Measurements from ENCODE around the gene HERPUD2. TPM values are rescaled to one million over a fixed set of nuclear protein-coding genes. Genes with fewer than 3 reads are reported as not detected.

The HERPUD2 gene
- total RNA-seq, 4 donors from 2014 or later: 28.7 to 38.2 (median 30.9) TPM

DNA sequence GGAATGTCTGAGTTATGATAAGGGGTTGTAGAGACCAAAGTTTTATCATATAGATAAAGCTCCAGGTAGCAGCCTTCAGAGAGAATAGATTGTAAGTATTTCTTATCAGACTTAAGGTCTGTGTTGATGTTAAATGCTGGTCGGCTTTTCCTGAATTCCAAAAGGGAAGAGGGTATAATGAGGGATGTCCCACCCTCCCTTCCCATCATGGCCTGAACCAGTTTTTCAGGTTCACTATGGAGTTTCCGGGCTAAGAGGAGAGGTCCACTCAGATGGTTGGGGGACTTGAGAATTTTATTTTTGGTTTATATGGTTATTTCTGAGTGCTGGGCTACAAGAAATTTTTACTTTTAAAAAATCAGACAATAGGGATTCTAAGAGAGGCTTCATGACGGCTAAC lies 45.2 kb downstream of the HERPUD2 start:
- TF ChIP-seq, protein P1, sequence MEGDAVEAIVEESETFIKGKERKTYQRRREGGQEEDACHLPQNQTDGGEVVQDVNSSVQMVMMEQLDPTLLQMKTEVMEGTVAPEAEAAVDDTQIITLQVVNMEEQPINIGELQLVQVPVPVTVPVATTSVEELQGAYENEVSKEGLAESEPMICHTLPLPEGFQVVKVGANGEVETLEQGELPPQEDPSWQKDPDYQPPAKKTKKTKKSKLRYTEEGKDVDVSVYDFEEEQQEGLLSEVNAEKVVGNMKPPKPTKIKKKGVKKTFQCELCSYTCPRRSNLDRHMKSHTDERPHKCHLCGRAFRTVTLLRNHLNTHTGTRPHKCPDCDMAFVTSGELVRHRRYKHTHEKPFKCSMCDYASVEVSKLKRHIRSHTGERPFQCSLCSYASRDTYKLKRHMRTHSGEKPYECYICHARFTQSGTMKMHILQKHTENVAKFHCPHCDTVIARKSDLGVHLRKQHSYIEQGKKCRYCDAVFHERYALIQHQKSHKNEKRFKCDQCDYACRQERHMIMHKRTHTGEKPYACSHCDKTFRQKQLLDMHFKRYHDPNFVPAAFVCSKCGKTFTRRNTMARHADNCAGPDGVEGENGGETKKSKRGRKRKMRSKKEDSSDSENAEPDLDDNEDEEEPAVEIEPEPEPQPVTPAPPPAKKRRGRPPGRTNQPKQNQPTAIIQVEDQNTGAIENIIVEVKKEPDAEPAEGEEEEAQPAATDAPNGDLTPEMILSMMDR (IDR thresholded peaks at IDR 0.05; ENCODE audit: low read depth): no peak

GRCh38 chr7:35648367-35648766 lies 46.6 kb downstream of the HERPUD2 start:
- TF ChIP-seq, protein P1 (IDR thresholded peaks at IDR 0.05; ENCODE audit: low read depth): no peak

DNA sequence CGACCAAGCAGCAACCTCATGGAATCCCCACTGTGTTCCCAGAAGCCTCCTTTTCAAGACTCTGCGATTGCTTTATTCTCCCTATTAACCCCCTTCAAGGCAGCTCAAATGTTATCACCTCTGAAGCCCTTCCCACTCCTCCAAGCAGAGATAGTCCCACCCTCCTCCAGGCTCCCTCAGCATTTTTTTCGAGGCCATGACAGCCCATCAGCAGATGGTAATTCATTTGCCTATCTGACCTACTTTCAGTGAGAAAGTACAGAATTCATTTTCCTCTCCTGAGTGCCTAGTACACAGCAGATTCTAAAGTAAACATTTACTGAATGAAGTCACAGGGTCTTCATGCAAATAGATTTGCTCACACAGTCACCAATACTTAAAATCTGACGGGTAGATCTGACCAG lies 47.8 kb downstream of the HERPUD2 start:
- TF ChIP-seq, protein P1 (IDR thresholded peaks at IDR 0.05; ENCODE audit: low read depth): no peak

DNA sequence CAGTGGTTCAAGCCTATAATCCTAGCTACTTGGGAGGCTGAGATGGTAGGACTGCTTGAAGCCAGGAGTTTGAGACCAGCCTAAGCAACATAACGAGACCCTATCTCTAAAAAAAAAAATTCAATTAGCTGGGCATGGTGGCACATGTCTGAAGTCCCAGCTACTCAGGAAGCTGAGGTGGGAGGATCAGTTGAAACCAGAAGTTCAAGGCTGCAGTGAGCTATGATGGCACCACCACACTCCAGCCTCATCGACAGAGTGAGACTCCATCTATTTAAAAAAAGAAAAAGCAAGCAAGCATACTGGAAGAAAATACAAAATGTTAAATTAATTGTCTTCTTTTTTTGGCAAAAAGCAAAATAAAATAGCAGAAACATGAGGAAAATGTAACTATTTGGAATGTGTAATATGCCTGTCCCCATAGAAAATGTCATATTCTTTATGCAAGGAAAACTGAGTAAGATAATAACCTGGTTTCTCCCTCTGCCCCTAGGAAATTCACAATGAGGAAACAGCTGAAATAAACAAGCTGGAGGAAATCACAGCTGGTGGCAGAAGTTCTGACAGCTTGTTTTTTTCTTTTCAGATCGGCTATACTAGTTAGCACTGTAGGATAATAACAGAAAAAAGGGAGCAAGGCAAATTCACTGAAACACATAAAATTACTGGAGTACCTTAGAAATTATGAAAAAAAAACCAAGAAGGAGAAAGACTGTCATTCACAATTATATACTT lies 48.5 kb downstream of the HERPUD2 start:
- TF ChIP-seq, protein P1 (IDR thresholded peaks at IDR 0.05; ENCODE audit: low read depth): no peak

GRCh38 chr7:35645691-35646090 lies 49.2 kb downstream of the HERPUD2 start:
- TF ChIP-seq, protein P1 (IDR thresholded peaks at IDR 0.05; ENCODE audit: low read depth): no peak

GRCh38 chr7:35630024-35630972 lies 64.6 kb downstream of the HERPUD2 start:
- TF ChIP-seq, protein P1 (IDR thresholded peaks at IDR 0.05; ENCODE audit: low read depth): no peak
